HG02840 (cell line): ENCODE data around the gene TUBB2B.
"Not testable (repeated sequence)": the region's sequence is repeated elsewhere in the genome, so short reads cannot be mapped to it uniquely, and the experiment has no call there.

ENCODE experiments used
- ATAC-seq: cut with Tn5 transposase; IDR thresholded peaks from one replicate; pipeline ENCODE4 v1.9.1; 2021; ENCODE audit warnings: mild to moderate bottlenecking, moderate library complexity, moderate number of reproducible peaks; ENCODE audit not compliant: unreplicated experiment, low FRiP score

Gene TUBB2B

DNA sequence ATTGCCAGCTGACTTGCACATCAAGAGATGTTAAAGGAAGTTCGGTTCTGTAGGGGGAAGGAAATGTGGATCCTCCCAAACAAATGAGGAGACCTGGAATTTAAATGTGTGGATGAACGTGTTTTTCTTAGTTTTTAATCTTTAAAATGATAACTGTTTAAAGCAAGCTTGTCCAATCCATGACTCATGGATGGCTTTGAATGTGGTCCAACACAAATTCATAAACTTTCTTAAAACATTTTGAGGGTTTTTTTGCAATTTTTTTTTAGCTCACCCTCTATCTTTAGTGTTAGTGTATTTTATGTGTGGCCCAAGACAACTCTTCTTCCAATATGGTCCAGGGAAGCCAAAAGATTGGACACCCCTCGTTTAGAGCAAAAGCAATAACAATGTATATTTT is 12.6 kb downstream of the TUBB2B start:
- ATAC-seq: no peak

DNA sequence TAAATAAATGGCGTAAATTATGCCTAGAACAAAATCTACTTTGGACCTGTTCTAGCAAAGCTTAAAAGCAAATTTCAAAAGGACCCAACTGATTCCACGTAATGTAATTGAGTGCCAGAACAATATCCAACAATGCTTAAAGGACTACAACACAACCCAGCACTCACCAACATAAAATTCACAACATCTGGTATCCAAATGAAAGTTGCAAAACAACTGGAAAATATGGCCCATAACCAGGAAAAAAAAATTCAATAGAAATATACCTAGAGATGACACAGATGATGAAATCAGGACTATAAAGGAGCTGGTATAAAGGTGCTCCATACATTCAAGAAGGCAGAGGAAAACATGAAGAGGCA is 14.1 kb downstream of the TUBB2B start:
- no peak for ATAC-seq

DNA sequence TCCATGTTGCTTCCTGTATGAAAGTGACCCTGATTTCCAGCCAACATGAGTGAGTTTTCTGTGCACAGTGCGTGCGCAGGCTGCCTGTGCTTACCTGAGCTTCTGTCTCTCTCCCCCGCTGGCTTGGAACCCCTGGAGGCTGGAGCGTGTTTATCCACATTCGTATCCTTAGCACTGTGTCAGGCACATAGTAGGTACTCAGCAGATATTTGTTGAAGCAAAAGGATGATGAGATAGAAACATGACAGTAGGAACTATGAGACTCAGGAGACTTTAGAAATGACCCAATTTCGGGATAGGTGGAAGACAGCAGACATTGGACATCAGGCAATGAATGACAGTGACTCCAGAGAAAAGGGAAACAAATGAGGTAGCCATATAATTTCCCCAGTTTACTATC is 15.2 kb downstream of the TUBB2B start:
- no peak for ATAC-seq

DNA sequence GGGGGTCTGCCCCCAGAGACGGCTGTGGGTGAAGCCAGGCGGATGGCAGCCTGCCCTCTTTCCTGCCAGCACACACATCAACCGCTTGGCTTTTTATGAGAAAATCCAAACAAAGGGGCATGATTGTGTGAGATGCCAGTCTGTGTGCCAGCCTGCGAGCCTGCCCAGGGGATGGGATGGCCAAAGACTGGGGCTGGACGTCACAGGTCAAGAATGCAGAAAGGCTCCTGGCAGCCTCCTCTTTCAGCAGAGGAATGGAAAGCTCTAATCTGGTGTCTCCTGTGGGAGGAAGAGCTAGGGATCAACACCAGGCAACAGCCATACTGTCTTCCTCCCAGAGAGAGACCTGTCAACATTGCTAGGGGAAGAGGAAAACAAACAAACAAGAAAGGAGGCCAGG is 15.8 kb downstream of the TUBB2B start:
- ATAC-seq: no peak

DNA sequence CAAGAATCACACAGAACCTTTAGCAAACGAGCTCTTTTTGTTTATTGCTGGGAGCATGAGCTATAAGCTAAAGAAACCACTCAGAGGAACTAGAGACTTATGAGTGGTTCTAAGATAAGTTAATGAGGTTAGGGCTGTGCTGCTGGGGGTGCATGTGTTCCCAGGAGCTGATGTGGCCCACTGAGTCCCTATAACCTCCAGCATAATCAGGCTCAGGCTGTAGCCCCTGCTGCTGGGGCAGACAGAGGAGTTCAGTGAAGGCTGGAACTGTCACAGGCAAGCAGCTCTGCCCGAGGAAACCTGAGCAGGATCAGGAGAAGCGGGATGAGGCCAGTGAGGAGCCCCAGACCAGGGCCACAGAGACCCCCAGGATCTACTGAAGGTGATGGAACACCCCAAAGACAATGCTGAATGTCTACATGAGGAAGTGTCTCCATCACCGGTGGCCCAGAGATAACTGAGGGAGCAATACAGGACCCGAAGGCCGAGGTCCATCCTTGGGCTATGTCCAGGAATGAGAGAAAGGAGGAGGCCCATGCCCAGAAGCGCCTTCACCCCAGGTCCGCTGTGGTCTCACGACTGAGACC is 17.3 kb downstream of the TUBB2B start:
- no peak for ATAC-seq

DNA sequence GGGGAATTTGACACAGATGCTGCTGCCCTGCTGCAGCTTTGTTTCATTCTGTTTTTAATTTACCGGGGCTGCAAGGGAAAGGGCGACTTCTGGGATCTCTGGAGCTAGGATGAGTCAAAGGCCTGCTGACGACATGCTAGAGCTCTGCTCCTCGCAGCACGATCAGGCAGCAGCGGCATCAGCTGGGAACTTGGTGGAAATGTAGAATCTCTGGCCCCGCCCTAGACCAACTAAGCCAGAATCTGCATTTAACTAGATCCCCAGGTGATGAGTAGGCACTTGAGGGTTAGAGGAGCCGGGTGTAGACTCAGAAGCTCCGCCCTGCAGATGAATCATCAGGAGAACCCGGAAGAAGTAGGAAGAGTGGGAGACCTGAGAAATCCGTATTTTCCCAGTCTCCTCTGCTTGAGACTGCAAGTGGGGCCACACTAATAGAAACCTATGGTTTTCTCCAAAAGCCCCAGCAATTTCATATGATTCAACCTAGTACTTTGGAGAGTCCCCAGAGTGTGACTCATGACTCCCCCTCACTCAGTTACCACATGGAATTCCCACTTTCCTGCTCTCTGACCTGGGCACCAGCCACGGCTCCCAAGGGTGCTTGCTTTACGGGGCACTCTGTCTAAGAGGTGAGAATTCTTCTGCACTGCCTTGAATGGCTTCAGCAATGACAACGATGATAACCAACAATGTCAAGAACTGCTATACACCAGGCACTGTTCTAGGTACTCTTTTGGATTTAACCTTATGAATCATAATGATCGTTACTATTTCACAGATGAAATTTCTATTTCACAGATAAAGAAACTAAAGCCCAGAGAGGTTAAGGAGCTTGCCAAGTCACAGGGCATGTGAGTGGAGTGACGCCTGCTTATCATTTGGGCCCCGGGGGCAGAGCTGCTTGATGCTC is 18.1 kb downstream of the TUBB2B start:
- ATAC-seq: peak; percentile 51

DNA sequence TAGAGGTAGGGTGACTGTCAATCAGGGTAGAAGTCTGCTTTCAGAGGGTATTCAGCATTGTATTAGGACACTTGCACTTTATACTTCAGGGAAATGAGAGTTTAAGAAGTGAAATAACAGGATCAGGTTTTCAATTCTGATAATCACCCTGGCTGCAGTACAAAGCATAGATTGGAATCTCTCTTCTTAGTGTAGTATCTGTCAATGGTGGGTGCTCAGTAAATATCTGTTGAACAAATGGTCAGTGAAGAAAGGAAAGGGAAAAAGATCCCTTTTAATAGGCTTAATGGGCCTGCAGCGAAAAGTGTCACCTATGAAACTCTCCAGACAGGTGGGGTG is 18.7 kb downstream of the TUBB2B start:
- no peak for ATAC-seq

DNA sequence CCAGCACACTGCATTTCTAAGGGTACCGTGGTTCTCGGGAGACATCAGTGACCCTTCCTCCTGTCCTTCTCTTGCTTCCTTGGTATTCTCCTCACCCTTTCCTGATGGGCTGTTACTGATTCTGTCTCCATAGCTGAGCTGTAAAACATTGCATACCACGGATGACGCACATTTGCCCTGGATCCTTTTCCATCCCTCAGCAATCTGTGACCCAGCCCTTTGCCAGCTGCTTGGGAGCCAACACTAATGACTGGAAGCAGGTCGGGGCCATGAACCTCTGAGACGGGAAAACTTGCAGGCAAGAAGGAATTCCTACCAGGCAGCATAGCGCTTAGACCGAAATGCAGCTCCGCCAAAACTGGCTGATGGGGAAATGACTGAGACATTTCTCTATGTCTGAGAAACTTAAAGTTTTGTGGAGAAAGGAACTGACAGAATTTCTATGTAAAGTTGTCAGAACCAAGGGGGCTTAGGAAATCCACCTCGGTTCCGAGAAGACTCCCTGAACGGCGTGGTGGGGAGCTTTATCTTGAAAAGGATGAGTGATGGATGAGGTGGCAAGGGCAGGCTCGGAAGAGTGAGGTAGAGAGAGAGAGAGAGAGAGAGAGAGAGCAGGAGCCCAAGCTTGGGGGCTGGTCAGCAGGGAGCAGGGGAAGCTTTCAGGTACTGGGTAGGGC is 19.2 kb downstream of the TUBB2B start:
- ATAC-seq: no peak

DNA sequence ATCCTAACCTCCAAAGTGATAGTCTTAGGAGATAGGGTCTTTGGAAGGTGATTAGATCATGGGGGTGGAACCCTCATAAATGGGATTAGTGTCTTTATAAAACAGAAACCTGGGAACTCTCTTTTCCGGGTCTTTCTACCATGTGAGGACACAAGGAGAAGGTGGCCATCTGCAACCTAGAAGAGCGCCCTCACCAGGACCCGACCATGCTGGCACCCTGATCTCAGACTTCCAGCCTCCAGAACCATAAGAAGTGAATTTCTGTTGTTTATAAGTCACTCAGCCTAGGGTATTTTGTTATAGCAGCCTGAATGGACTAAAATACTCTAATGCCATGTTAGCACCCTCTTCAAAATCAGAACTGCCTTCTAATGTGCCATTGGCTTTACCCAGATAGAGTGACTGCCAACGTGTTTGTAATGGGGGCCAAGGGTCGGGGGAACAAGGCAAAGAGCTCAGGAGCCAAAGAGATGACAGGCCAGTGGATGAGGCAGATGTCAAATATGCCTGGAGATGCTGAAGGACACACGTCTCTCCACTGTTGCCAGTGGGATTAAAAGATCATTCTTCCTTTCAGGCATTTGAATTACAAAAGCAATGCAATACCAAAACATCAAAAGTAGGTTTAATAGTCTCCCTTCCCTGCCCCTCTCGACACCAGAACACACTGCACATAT is 21.0 kb downstream of the TUBB2B start:
- no peak for ATAC-seq

DNA sequence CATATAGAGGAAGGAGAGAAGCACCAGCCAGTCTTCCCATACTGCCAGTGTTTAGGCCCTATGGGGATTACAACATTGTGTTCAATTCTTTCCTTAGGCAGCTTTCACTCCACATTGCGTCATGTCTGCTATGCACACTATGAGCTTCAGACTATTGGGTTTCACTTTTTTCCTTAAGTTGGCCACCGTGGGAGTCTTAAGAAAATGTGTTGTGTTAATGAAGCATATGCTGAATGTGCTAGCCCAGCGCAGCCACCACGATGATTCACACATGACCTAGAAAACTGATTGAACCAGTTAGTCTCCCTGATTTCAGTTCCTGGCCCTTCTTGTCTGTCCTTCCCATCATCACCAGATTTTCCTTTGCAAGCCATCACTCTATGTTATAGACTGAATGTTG is 21.5 kb downstream of the TUBB2B start:
- no peak for ATAC-seq

DNA sequence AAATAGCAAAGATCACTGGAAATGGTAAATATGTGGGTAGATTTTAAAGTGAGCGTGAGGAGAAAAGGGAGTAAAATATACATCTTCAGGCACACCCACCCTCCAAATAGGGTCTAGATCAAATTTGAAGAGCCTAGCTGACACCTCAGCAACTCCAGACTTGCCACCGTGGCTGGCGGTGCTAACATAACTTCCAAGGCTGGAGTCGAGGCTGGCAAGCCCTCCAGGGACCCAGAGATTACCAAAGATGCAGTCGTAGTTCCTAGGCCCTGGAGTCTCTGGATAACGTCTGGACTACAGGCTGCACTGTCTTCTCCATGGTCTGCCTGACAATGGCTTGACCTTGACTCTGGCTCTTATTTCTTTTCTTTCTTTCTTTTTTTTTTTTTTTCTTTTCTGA is 22.5 kb downstream of the TUBB2B start:
- no peak for ATAC-seq

DNA sequence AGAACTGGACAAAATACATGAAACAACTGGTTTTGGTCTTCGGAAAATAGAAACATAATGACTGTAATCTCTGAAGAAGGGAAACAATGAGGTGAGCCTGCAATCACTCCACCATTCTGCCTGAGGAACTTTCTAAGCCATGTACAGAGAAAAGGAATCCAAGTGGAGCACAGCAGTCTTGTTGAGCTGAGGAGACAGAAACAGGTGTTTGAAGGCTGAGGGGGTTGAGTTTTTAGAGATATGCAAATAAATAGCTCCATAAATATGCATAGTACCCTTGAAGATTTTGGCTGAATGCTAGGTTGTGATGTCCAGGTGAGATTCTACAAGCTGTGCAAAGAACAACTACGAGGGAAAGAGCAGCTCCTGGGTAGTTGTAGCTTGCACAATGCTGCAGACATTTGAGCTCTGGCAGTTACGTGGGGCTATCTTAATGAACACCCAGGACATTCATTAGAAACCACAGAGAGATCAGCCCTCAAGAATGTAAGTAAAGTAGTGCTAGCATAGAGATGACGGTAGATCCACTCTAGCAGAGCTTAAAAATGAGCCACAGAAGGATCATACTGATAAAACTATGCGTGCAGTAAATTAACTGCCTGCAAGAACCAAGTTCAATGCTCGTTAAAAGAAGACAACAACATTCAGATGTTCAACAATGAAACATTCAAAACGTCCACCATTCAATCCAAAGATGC is 24.3 kb downstream of the TUBB2B start:
- no peak for ATAC-seq

DNA sequence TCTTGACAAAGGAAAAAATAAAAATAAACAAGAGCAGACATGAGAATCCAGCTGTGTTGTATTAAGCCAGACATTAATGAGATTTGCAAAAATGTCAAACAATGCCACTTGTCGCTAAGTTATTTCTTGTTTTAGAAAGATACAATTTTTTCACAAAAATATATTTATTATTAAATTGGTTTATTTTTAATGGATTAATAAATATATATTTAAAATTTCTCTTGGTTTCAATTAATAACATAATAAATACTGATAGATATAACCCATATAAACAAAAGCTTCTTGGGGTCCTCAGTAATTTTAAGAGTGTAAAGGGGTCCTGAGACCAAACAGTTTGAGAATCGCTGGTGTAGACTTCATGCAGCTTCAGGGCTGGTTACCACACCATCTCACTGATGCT is 26.1 kb downstream of the TUBB2B start:
- ATAC-seq: no peak

DNA sequence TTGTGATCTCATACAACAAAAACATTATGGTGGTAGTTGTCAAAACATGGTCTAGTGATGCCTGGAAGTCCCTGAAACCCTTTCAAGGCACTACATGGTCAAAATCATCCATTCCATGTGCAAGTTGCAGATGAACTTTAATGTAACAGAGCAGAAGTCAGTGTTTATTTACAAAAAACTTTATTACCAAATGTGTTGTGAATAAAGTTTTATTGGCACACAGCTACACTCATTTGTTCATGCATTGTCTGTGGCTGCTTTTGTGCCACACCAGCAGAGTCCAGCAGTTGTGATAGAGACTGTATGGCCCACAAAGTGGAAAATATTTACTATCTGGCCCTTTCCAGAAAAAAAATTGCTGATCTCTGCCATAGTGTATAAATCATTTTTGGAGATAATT is 26.8 kb downstream of the TUBB2B start:
- no peak for ATAC-seq

DNA sequence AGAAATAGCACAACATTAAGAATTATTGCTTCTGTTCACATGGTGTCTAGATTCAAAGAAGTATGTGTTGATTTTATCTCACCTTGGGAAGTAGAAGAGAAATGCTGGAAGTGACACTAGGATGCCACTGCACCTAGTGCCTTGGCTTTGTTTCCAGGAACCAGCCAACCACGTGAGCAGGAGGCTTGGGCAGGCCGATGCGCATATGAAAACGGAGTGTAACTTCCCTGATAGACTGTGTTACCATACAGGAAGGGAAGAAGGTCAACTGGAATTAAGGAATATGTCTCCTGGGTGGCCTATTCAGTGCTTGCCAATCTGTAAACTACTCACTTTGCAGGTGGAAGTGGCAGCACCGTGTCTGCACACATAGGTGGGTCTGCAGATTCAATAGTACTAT is 28.1 kb downstream of the TUBB2B start:
- ATAC-seq: no peak

DNA sequence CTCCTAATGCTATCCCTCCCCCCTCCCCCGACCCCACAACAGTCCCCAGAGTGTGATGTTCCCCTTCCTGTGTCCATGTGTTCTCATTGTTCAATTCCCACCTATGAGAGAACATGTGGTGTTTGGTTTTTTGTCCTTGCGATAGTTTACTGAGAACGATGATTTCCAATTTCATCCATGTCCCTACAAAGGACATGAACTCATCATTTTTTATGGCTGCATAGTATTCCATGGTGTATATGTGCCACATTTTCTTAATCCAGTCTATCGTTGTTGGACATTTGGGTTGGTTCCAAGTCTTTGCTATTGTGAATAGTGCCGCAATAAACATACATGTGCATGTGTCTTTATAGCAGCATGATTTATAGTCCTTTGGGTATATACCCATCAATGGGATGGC is 29.7 kb downstream of the TUBB2B start:
- ATAC-seq: not testable (repeated sequence)

DNA sequence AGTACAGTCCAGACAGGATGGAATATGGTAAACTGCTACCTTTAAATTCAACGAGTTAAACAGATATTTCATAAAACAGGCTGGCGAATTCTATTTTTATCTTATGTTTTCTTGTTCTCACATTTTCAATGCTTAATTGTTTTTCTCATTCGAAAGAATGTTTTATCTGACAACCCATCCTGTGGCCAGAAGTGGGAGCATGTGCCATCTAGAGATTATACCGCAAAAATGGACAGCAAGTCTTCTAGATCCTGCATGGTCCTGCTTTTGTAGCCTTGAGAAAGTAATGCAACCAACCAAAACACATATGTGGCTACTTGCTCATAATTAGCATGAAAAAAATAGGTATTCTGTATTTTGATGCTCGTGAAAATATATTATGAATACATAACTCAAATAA is 30.7 kb downstream of the TUBB2B start:
- ATAC-seq: no peak

DNA sequence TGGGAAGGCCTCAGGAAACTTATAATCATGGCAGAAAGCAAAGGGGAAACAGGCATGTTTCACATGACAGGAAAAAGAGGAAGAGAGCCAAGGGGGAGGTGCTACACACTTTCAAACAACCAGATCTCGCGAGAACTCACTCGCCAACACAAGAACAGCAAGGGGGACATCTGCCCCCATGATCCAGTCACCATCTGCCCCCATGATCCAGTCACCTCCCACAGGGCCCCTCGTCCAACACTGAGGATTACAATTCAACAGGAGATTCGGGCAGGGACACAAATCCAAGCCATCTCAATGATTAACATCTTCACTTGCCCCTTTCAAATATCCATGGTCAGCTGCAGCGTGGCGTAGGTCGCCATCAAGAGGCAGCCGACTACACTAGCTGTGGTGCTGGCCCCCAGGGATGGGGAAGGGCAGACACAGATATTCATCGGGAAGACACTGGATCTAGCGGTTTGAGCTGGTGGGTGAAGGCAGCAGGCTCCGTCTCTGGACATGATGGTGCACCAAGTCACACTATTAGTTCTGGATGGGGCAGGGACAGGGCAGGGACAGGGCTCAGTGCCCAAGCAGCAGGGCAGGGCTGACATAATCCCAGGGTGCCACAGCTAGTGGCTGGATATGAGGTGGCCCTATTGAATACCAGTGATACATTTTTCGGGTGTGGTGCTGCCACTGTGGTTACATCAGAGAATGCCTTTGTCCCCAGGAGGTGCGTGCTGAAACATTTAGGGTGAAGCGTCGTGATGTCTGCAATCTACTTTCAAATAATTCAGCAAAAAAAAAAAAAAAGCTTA is 31.6 kb downstream of the TUBB2B start:
- ATAC-seq: no peak

DNA sequence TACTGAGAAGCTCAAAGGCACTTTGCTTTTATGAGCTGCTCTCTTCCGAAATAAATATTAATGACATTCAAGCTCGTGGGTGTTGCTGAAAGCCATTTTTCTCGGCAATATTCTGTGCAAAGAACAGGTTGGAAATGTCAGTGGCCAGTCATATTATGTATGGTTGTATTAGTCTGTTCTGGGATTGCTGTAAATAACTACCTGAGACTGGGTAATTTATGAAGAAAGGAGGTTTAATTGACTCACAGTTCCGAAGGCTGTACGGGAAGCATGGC is 32.1 kb downstream of the TUBB2B start:
- ATAC-seq: no peak
